GM18519 (cell line): ENCODE data around the gene RSRC1.
A peak's percentile ranks its signal among the peaks of the same experiment; 100 is the strongest.
"Not testable (repeated sequence)": the region's sequence is repeated elsewhere in the genome, so short reads cannot be mapped to it uniquely, and the experiment has no call there.

Source experiments
- ATAC-seq: cut with Tn5 transposase; IDR thresholded peaks from one replicate; pipeline ENCODE4 v1.9.1; 2021; ENCODE audit warnings: mild to moderate bottlenecking, moderate library complexity; ENCODE audit not compliant: unreplicated experiment, low FRiP score

Gene RSRC1

GRCh38 chr3:158098834-158099424 lies 11.0 kb upstream of the RSRC1 start:
- ATAC-seq: no peak

- ATAC-seq: no peak
Measured at GRCh38 chr3:158100681-158101080, 9.2 kb upstream of the RSRC1 start.

GRCh38 chr3:158101335-158102241 lies 8.3 kb upstream of the RSRC1 start:
- no peak for ATAC-seq

GRCh38 chr3:158102242-158103080 lies 7.4 kb upstream of the RSRC1 start:
- ATAC-seq: no peak

GRCh38 chr3:158103081-158103886 lies 6.6 kb upstream of the RSRC1 start:
- ATAC-seq: no peak

- ATAC-seq: no peak
Measured at GRCh38 chr3:158103887-158104327, 6.0 kb upstream of the RSRC1 start.

- ATAC-seq: no peak
Measured at GRCh38 chr3:158104431-158104921, 5.4 kb upstream of the RSRC1 start.

GRCh38 chr3:158105119-158105709 lies 4.7 kb upstream of the RSRC1 start:
- no peak for ATAC-seq

GRCh38 chr3:158105710-158106253 lies 4.1 kb upstream of the RSRC1 start:
- ATAC-seq: no peak

GRCh38 chr3:158106766-158107471 lies 3.0 kb upstream of the RSRC1 start:
- ATAC-seq: no peak

GRCh38 chr3:158107605-158108444 lies 2.1 kb upstream of the RSRC1 start:
- no peak for ATAC-seq

GRCh38 chr3:158108445-158108985 lies 1.4 kb upstream of the RSRC1 start:
- ATAC-seq: no peak

GRCh38 chr3:158109295-158109803 lies 540 bp upstream of the RSRC1 start:
- no peak for ATAC-seq

GRCh38 chr3:158110658-158111018 lies 749 bp downstream of the RSRC1 start:
- peak; percentile 6 for ATAC-seq

- ATAC-seq: no peak
Measured at GRCh38 chr3:158111861-158112260, 2.0 kb downstream of the RSRC1 start.

GRCh38 chr3:158113595-158113994 lies 3.7 kb downstream of the RSRC1 start:
- not testable (repeated sequence) for ATAC-seq

- ATAC-seq: no peak
Measured at GRCh38 chr3:158120330-158120729, 10.4 kb downstream of the RSRC1 start.
